ENCODE data around the gene HVCN1.

HVCN1 gene

DNA sequence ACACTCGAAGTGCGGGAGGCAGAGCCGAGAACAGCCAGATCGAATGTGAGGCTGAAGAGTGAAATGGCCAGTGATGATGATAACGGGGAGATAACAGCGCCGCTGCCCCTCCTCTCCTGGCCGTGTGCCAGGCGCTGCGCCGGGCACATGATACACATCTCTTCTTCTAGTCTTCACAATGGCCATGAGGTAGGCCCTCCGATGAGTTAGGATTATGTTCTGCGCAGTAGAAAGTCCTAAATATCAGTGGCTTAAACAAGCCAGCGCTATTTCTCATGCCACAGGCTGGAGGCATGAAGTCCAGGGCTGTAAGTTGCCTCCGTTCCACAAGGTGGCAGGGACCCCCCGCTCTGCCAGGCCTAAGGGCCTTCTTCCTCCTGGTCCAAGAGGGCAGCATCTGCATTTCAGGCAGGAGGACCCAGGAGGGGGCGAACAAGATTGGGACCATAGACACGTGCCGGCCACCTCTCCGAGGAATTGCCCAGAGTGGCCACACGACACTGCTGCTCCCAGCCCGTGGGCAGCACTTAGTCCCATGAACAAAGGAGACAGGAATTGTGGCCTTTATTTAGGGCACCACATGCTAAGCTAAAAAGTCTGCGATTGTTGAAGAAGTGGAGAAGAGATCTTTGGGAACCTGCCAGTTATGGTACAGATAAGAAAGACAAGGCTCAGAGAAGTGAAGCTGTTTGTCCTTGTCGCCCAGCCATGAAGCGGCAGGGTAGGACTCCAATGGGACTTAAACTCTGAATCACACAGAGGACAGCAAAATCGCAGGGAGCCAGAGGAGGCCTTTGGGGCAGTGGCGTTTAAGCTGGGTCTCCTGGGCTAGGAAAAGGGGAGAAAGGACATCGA lies 10.9 kb upstream of the HVCN1 start:
- no peak for DNase-seq (ENCODE audit: low read depth in 2 of 2)

DNA sequence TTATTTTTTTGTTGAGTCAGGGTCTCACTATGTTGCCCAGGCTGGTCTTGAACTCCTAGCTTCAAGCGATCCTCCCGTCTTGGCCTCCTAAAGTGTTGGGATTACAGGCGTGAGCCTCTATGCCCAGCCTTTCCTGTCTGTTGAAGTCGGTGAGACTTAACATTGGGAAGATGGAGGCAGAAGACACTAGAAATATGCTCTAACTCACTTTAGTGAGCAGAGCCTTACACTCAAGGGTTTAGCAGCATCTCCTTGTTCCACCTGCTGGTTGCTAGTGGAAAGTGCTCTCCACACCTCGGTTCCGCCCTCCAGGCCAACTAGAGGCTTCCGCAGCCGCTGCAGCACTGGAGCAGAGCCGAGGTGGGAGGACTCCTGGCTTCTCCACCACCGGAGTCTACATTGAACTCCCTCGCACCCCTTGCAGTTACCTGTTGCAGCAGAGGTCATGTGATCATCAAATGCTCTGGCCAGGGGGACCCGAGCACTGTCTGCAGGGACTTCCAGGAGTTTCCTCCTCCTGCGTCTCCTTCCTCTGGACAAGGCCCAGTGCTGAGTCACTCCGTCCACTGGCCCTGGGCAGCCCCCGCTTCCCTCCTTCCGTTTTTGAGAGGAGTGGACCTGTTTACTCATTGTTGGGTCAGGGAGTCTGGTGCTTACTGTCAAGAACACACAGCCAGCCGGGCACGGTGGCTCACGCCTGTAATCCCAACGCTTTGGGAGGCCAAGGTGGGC lies 9.4 kb upstream of the HVCN1 start:
- peak; percentile 60 to 67 for DNase-seq (ENCODE audit: low read depth in 2 of 2)

DNA sequence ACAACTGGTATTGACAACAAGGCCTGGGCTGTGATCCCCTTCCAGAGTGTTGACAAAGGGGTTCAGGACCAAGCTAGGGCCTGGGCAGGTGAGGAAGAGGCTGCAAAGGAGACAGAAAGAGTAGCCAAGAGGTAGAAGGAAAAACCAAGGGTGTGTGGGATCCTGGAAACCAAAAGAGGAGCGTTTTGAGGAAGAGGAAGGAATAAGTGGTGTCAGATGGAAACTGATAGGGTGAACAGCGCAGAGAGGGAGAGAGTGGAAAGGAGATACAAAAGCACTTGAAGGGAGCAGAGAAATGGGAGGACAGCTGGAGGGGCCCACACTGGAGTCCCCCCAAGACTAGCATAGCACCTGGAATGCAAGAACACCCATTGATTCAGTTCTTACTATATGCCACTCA lies 8.3 kb upstream of the HVCN1 start:
- DNase-seq (ENCODE audit: low read depth in 2 of 2): no peak

DNA sequence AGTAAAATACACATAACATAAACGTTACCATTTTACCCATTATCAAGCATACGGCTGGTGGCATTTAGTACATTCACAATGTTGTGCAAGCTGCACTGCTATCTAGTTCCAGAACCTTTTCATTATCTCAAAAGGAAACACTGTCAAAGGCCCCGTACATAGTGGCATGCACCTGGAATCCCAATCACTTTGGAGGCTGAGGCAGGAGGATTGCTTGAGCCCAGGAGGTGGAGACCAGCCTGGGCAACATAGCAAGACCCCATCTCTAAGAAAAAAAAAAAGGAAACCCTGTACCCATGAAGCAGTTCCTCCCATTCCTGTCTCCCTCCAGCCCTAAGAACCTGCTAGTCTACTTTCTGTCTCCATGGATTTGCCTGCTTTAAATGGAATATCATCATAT lies 7.4 kb upstream of the HVCN1 start:
- no peak for DNase-seq (ENCODE audit: low read depth in 2 of 2)

DNA sequence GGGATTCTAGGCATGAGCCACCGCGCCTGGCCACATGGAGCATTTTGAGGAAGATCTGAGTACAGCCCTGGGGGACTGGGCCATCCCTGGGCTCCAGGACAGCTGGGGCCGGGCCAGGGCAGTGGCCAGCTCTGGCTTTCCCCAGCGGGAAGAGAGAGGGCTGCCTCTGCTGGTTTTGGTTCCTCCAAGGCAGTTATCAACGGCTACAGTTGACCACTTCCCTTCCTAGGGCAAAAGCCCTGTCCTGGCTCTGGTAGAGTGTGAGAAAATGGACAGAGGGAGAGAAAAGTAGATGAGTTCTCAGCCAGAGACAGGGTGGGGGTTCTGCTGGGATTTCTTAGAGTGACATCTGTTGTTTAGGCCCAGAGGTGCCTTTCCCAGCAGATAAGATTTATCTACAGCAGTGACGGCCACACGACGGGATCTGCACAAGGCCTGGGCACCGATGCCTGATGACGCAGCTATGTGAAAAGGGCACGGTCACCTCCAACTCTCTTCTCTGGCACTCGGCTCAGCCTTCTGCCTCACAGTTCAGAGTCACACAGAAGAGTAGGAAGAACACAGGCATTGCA lies 5.5 kb upstream of the HVCN1 start:
- no peak for DNase-seq (ENCODE audit: low read depth in 2 of 2)

DNA sequence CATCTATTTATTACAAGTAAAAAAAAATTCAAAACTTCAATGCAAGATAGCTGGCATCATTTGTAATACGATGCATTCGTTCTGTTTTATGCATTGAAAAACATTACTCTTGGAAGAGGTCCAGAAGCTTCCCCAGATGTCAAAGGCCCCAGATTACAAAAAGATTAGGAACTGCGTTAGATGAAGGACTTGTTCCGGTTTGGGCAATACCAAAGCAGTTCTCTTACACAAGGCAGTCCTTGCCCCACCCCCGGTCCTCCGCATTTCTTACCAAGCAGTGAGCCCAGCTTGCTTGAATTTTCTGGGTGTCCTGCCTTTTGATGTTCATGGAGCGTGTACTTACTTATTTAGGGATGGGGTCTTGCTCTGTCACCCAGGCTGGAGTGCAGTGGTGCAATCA lies 4.8 kb upstream of the HVCN1 start:
- DNase-seq (ENCODE audit: low read depth in 2 of 2): no peak

DNA sequence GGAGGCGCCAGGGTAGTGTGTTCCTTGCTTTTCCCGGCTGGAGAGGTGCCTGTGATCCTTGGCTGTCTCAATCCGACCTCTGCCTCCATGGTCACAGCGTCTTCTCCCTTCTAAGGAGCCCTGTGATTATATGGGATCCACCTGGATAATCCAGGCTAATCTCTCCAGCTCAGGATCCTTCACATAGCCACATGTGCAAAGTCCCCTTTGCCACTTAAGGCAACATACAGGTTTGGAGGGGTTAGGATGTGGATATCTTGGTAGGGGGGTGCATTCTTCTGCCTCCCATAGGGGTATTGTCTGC lies 1.2 kb upstream of the HVCN1 start:
- DNase-seq (ENCODE audit: low read depth in 2 of 2): no peak

DNA sequence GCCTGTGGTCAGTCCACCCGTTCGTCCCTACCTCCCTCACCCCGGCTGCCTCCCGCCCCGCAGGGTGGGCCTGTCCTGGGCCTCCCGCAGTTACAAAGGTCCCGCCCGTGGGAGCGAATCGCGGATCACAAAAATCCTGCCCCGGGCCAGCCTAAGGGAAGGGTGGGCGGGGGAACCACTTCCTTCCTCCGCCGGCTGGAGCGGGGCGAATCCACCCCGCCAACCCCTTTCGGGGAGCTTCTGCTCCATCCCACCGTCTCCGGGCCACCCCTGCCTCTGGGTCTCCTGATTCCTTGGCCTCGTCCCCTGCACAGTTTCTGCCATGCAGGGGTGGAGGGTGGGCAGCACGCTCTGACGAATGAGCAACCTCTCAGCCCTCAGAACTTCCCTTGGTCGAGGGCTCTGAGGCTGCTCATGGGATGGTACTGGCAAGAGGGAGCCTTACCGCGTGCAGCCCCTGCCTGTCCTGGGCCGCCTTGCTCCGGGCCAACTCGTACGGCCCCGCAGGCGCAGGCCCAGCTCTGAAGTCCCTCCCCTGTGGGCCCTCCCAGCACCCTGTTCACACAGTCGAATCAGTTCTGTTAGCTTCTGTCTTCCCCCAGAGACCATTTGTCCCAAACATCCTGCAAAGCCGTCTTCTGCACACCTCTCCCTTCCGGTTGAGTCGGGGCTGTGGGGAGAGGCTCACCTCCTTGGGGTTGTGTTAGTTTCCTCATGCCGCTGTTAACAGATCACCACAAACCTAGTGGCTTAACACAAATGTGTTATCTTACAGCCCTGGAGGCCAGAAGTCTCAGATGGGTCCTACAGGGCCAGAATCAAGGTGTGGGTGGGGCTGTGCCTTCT lies 589 bp upstream of the HVCN1 start:
- DNase-seq (ENCODE audit: low read depth in 2 of 2): peak; percentile 32 to 45

DNA sequence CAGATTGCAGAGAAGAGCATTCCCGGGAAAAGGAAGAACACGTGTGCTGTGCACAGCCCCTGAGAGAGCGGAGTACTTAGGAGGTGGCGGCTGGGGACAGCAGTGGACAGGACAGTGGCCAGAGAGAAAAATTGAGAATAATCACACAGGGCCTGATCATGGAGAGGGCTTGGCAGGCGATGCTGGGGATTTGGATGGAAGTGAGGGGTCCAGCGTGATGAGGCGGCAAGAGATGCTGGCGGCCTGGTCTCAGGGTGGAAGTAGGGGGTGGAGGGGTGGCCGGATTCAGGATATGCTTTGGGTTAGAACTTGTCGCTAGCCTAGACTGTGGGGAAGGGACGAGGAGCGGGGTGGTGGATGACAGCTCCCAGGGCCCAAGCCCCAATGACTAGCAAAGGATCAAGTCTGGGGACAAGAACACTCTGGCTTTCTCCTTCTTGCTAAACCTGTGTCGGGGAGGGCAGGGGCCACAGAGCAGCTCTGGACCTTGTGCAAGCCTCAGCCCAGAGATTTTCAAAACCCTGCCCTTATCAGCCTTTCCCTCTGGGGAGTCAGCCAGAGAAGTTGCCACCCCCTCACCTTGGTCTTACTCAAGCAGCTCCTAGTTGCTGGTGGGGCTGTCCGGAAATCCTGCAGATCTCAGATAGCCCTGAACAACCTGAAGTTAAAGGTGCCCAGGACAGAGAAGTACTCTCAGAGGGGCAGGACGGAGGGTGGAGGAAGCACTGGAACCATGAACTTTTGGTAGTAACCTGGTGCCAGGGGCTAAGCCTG lies 1.3 kb downstream of the HVCN1 start:
- no peak for DNase-seq (ENCODE audit: low read depth in 2 of 2)

DNA sequence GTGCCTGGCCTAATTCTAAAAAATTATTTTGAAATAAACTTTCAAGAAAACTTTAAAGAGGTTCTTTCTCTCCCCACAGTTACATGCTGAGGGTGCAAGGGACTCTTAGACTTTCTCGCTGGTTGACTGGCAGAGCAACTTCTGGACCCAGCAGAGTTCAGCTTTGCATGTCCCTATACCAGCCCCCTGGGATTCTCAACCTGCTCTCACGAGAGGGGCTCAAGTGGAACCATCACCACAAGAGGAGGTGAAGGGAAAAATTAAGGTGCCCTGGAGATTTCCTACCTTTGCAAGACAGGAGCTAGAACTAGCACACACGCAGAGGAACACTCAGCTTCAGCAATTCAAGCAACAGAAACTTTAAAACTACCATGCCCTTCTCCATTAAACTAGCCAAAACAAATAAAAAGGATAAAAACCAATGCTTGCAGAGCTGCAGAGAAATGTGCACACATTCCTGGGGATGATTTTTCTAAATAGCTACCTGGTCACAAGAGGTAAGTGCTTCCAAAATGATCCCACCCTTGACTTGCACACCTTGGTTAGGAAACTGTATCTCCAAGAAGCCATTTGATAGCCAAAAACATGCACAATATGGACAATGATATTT lies 2.5 kb downstream of the HVCN1 start:
- DNase-seq (ENCODE audit: low read depth in 2 of 2): no peak

DNA sequence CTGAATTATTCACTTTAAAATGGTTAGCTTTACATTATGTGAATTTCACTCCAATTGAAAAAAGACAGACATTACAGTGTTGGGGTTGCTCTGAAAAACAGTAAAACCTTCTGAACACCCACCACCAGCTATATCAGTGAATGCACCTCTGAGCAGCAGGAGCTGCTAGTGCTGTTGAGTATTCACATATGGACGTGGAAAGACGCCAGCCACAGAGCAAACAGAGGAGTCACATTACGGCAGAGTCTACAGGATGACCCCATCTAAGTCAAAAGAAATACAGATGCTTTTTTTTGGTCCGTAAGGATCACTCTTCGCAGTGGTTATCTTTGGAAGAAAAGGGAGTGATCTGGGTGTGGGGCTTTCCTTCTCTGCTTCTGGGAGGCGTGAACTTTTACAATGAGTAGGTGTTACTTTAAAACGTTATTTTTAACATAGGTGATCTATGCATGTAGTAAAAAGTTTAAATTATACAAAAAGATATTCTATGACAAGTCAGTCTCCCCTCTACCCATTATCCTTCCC lies 4.5 kb downstream of the HVCN1 start:
- DNase-seq (ENCODE audit: low read depth in 2 of 2): no peak

DNA sequence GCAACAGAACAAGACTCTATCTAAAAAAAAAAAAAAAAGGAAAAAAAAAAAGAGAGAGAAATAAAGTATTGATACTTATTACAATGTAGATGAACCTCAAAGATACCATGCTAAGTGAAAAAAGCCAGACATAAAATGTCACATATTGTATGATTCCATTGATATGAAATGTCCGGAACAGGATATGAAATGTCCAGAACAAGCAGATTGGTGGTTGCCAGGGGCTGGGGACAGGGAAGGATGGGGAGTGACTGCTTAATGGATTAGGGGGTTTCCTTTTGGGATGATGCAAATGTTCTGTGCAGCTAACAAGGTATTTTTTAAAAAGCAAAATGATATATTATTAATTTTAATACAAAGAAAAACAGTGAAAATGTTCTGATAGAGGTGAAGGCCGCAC lies 5.0 kb downstream of the HVCN1 start:
- DNase-seq (ENCODE audit: low read depth in 2 of 2): no peak

DNA sequence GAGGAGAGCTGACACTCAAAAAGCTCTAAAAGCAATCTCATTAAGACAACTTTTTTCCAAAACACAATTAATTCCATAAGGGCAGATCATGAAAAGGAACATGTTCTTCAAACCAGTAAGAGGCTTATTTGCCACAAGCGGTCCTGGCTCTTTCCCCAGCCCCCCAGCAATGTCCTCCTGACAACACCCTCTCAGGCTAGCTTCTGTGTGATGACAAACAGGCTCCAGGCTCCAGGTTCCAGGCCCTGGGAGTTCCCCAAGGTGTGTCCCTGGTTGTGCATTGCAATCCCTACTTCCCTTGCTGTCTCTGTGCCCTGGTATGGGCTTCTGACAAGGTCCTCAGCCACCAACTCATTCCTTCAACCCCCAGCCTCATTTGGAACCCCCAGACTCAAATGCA lies 8.9 kb downstream of the HVCN1 start:
- no peak for DNase-seq (ENCODE audit: low read depth in 2 of 2)

DNA sequence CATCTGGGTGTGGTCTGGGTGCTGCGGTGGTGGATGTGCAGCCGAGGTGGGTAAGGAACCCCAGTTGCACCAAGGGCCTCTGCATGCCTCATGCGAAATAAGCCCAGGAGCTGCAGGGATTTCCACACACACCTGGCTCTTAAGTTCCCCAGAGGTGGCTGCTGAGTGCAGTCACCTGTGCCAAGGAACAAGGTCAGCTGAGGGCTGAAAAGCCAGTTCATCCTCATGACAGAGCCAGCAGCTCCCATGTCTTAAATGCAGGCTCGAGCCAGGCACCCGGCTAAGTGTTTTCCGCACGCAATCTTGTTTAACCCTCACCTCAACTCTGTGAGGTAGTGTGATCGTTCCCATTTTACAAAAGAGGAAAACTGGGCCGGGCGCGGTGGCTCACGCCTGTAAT lies 9.7 kb downstream of the HVCN1 start:
- no peak for DNase-seq (ENCODE audit: low read depth in 2 of 2)

DNA sequence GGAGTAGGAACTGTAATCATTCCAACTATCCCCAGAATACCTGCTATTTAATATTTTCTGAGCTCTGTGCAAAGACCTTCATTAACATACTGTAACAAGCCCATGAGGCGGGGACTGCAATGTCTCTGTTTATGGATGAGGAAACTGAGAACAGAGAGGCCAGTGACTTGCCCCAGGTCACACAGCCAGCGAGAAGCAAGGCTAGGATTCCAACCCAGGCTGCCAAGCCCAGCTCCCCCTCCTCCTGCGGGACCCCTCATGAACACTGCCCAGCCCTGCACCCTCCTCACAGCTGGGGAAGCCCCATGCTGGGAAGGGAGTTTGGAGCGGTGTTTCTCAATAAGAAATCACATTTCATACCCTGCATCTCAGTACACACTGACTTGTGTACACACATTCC lies 10.9 kb downstream of the HVCN1 start:
- DNase-seq (ENCODE audit: low read depth in 2 of 2): no peak

DNA sequence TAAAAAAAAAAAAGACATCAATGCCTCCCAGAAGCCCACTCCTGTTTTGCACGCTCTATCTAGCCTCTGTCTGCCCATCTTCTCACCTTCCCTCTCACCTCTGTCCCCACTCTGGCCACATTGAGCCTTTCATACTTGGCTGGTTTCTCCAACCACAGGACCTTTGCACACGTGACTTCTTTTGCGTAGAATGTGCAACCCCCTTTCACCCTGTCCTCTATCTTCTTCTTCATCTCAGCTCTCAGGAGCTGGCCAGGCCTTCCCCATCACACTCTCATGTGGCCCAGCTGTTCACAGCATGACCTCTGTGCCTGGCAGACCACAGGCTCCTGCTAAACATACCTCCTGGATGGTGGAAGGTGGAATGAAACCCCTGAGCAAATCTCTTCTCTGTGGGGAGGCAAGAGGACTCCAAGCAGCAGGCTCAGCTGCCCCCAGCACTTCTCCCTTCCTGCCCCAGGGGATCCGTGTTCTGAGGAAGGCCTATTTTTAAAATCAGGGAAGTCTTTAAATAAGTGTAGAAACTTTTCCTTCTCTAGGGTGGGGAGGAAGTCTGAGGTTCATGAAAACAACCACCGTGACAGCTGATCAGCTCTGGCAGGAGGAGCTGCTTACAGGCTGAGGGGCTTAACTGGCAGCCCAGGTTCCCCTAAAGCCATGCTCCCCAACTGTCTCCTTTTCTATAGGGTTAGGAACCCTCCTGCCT lies 11.6 kb downstream of the HVCN1 start:
- DNase-seq (ENCODE audit: low read depth in 2 of 2): no peak

DNA sequence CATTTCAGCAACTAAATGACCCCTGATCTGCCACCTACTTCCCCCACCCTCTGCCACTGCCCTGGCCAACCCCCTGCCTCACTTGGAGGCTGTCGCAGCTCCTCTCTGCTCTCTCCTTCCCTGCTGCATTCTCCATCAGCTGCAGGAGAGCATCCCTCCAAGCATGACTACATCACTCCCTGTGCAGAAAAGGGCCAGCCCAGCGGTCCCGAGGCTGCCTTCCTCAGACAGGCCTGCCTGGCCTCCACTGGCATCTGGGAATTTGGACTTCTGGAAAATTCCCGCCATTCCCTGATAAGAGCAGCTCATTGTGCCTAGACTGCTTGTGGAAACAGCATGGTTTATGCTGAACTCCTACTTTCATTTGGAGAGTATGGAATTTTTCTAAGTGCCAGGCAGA lies 12.7 kb downstream of the HVCN1 start:
- DNase-seq (ENCODE audit: low read depth in 2 of 2): no peak

DNA sequence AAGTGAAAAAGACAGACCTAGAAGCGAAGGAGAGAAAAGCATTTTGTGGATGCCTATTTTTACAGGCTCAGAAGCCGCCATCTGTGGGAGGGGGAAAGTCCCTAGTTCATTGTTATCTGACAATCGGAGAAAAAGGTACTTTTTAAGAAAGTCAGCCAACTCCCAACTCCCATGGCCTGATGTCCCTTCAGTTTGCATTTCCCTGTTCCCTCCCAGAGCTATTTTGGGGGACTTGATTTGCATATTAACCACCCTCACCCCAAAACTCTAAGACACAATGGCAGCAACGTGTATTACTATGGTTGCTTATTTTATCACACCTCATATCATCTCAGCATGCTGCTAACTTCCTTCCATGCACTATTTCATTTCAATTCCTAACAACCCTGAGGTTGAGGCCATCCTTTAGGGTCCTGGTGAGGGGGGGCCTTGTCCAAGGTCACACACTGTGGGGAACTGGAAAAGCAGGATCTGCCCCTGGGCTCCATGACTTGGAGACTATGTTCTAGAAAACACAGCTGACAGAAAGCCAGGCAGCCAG lies 18.7 kb downstream of the HVCN1 start:
- no peak for DNase-seq (ENCODE audit: low read depth in 2 of 2)

DNA sequence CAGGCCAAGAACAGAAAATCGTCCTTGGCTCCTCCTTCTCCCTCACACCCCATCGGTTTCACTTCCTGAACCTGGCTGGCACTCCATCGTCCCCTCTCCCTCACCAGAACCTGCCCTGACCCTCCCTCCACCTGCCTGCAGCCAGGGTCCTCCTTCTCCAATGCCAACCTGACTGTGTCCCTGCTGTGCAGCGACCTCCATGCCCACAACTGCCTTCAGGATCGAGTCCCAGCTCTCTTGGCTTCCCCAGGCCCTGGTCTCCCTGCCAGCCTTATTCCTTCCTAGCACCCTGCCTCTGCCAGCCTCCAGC lies 19.8 kb downstream of the HVCN1 start:
- no peak for DNase-seq (ENCODE audit: low read depth in 2 of 2)
